ENCODE data around the gene CADM4.

DNA sequence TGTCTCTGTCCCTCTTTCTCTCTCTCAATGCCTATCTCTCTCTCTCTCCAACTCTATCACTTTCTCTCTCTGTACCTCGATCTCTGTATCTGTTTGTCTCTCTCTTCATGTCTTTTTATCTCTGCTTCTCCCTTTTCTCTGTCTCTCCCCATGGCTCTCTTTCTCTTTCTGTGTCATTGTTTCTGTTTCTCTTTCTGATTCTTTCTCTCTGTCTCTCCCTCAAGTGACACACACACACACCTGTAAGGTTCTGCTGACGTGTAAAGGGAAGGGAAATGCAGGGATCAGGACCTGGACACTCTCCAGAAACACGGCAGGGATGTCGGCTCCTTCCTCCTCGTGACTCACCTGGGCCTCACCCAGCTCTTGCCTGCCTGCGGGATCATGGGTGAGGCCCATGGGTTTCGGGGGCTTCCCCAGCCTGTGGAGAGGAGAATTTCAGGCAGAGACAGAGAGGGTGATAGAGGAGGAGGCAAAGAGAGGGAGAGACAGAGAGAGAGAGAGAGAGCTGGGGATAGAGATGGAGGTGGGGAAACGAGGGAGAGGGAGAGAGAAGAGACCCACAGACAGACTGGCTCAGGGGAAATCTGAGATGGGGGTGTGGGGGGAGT is 35.7 kb upstream of the CADM4 start:
- TF ChIP-seq, protein P1, sequence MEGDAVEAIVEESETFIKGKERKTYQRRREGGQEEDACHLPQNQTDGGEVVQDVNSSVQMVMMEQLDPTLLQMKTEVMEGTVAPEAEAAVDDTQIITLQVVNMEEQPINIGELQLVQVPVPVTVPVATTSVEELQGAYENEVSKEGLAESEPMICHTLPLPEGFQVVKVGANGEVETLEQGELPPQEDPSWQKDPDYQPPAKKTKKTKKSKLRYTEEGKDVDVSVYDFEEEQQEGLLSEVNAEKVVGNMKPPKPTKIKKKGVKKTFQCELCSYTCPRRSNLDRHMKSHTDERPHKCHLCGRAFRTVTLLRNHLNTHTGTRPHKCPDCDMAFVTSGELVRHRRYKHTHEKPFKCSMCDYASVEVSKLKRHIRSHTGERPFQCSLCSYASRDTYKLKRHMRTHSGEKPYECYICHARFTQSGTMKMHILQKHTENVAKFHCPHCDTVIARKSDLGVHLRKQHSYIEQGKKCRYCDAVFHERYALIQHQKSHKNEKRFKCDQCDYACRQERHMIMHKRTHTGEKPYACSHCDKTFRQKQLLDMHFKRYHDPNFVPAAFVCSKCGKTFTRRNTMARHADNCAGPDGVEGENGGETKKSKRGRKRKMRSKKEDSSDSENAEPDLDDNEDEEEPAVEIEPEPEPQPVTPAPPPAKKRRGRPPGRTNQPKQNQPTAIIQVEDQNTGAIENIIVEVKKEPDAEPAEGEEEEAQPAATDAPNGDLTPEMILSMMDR (IDR thresholded peaks at IDR 0.05; ENCODE audit: low read depth, low read length): no peak
- TF ChIP-seq, protein P2, sequence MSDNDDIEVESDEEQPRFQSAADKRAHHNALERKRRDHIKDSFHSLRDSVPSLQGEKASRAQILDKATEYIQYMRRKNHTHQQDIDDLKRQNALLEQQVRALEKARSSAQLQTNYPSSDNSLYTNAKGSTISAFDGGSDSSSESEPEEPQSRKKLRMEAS (IDR thresholded peaks at IDR 0.05; ENCODE audit: low read depth, low read length): no peak
- TF ChIP-seq MYC (IDR thresholded peaks at IDR 0.05; ENCODE audit: low read depth, low read length) (no peak), POLR2A (IDR thresholded peaks at IDR 0.05; ENCODE audit: extremely low read depth, insufficient read length) (no peak)

All from NB4 (cell line).